H1 (cell line): ENCODE measurements around the gene RAD18. TPM values are rescaled to one million over a fixed set of nuclear protein-coding genes. Genes with fewer than 3 reads are reported as not detected.

Experiments
- CTCF ChIA-PET: fragments of 300-600 bp; sonication (Branson Sonifier 250); formaldehyde crosslinking; loops from one replicate; lab custom pipeline; 2021; ENCODE audit not compliant: partially characterized antibody; lab: Charles Lee
- POLR2A ChIA-PET: fragments of 300-600 bp; sonication (Branson Sonifier 250); formaldehyde crosslinking; loops from one replicate; lab custom pipeline; 2021; ENCODE audit warnings: inconsistent platforms; ENCODE audit not compliant: partially characterized antibody; lab: Charles Lee
- DNase-seq, 2 experiments: peaks; one replicate each; pipeline versions ENCODE4 v3.0.0 to v3.0.0-alpha.2; 2010 to 2022; ENCODE audit warnings: low spot score in 2 of 2, low read depth in 1 of 2, mixed read lengths in 1 of 2
- FAIRE-seq: peaks from 2 replicates; lab custom pipeline; 2011; peaks lifted over from hg19 to GRCh38; lab: Jason Lieb, UNC
- H2AFZ ChIP-seq: 2 replicates; pipeline ENCODE4 v1.8.1; 2012; ENCODE audit warnings: low read length, inconsistent platforms
- H2AK5ac ChIP-seq: 2 replicates; pipeline ENCODE4 v1.6.1; 2013; ENCODE audit warnings: low read depth, low read length
- H2BK120ac ChIP-seq: replicated peaks from 2 replicates; pipeline ENCODE3; 2013; ENCODE audit warnings: low read depth, low read length, inconsistent platforms
- H2BK12ac ChIP-seq: 2 replicates; pipeline ENCODE4 v1.6.1; 2013; ENCODE audit warnings: low read depth, low read length
- H2BK15ac ChIP-seq: 2 replicates; pipeline ENCODE4 v1.6.1; 2013; ENCODE audit warnings: low read length
- H2BK20ac ChIP-seq: 2 replicates; pipeline ENCODE4 v1.6.1; 2013; ENCODE audit warnings: low read length
- H2BK5ac ChIP-seq: 2 replicates; pipeline ENCODE4 v1.6.1; 2013; ENCODE audit warnings: low read depth, low read length
- H3K14ac ChIP-seq: 2 replicates; pipeline ENCODE4 v1.6.1; 2013; ENCODE audit warnings: inconsistent platforms; ENCODE audit not compliant: insufficient read length
- H3K18ac ChIP-seq: 2 replicates; pipeline ENCODE4 v1.6.1; 2013; ENCODE audit warnings: low read length; ENCODE audit errors: extremely low read depth
- H3K23ac ChIP-seq: 2 replicates; pipeline ENCODE4 v1.6.1; 2013; ENCODE audit warnings: inconsistent platforms; ENCODE audit not compliant: insufficient read length
- H3K23me2 ChIP-seq: 2 replicates; pipeline ENCODE4 v1.6.1; 2013; ENCODE audit warnings: low read depth, low read length
- H3K27ac ChIP-seq: 2 replicates; pipeline ENCODE4 v1.6.1; 2011; ENCODE audit warnings: low read depth, low read length, inconsistent platforms
- H3K27me3 ChIP-seq, 4 experiments: replicated peaks in 1 of 4; 1 replicate in 1 of 4; 2 replicates in 3 of 4; pipeline versions ENCODE4 v1.6.1 to v1.8.1; 2011 to 2013; ENCODE audit warnings: low read length in 3 of 4, mild to moderate bottlenecking in 3 of 4, inconsistent platforms in 2 of 4, mixed read lengths in 2 of 4, moderate library complexity in 1 of 4; ENCODE audit not compliant: control insufficient read depth in 3 of 4, insufficient read depth in 3 of 4; ENCODE audit errors: extremely low read depth in 1 of 4
- H3K36me3 ChIP-seq, 4 experiments: 2 replicates each; pipeline versions ENCODE4 v1.6.1 to v1.8.1; 2011 to 2013; ENCODE audit warnings: mild to moderate bottlenecking in 4 of 4, low read length in 3 of 4, moderate library complexity in 2 of 4, control low read depth in 1 of 4, inconsistent platforms in 1 of 4; ENCODE audit not compliant: insufficient read depth in 4 of 4, control insufficient read depth in 2 of 4
- H3K4ac ChIP-seq: replicated peaks from 2 replicates; pipeline ENCODE3; 2013; ENCODE audit warnings: low read length, low read depth, mixed read lengths, inconsistent platforms; ENCODE audit not compliant: insufficient read length
- H3K4me1 ChIP-seq, 4 experiments: replicated peaks in 1 of 4; 1 replicate in 1 of 4; 2 replicates in 3 of 4; pipeline versions ENCODE4 v1.6.1 to v1.8.1; 2011 to 2013; ENCODE audit warnings: low read length in 3 of 4, inconsistent platforms in 2 of 4, mixed read lengths in 1 of 4; ENCODE audit not compliant: insufficient read depth in 4 of 4, control insufficient read depth in 3 of 4
- H3K4me2 ChIP-seq, 2 experiments: 2 replicates each; pipeline versions ENCODE4 v1.6.1 to v1.8.1; 2011 to 2013; ENCODE audit warnings: low read depth in 2 of 2, low read length in 2 of 2, control low read depth in 1 of 2, inconsistent platforms in 1 of 2, mild to moderate bottlenecking in 1 of 2; ENCODE audit not compliant: insufficient read depth in 1 of 2
- H3K4me3 ChIP-seq, 4 experiments: fragments of 200-600, 300-600 bp in 1 of 4; sonication (generic), shearing (Covaris generic), sonication (Bioruptor Twin) in 1 of 4; 2 replicates each; pipeline versions ENCODE4 v1.5.1 to v1.8.1; 2011 to 2016; ENCODE audit warnings: low read length in 4 of 4, low read depth in 3 of 4, control low read depth in 2 of 4, inconsistent platforms in 2 of 4, mild to moderate bottlenecking in 2 of 4, mixed read lengths in 1 of 4, moderate library complexity in 1 of 4; ENCODE audit not compliant: insufficient read depth in 2 of 4; ENCODE audit errors: extremely low read depth in 1 of 4
- H3K56ac ChIP-seq: replicated peaks from 2 replicates; pipeline ENCODE3; 2013; ENCODE audit warnings: low read depth, mild to moderate bottlenecking, mixed read lengths, low read length, inconsistent platforms; ENCODE audit not compliant: insufficient read length
- H3K79me1 ChIP-seq: 2 replicates; pipeline ENCODE4 v1.6.1; 2013; ENCODE audit warnings: low read depth, low read length, control low read depth
- H3K79me2 ChIP-seq, 2 experiments: 2 replicates each; pipeline versions ENCODE4 v1.6.1 to v1.8.1; 2012 to 2013; ENCODE audit warnings: low read length in 2 of 2, mild to moderate bottlenecking in 2 of 2, inconsistent platforms in 1 of 2; ENCODE audit not compliant: insufficient read depth in 2 of 2, control insufficient read depth in 1 of 2
- H3K9ac ChIP-seq, 4 experiments: replicated peaks in 1 of 4; 1 replicate in 1 of 4; 2 replicates in 3 of 4; pipeline versions ENCODE4 v1.6.1 to v1.8.1; 2011 to 2013; ENCODE audit warnings: low read depth in 3 of 4, low read length in 3 of 4, control low read depth in 2 of 4, mild to moderate bottlenecking in 2 of 4, moderate library complexity in 2 of 4, inconsistent platforms in 1 of 4; ENCODE audit errors: extremely low read depth in 1 of 4
- H3K9me3 ChIP-seq, 2 experiments: 2 replicates each; pipeline versions ENCODE4 v1.6.1 to v1.8.1; 2012 to 2013; ENCODE audit warnings: mild to moderate bottlenecking in 2 of 2, moderate library complexity in 2 of 2, control low read depth in 1 of 2, inconsistent platforms in 1 of 2, low read depth in 1 of 2, low read length in 1 of 2, mixed read lengths in 1 of 2; ENCODE audit not compliant: insufficient read depth in 2 of 2
- H4K20me1 ChIP-seq, 2 experiments: replicated peaks in 1 of 2; 2 replicates each; pipeline versions ENCODE3 to v1.8.1; 2011 to 2013; ENCODE audit warnings: inconsistent platforms in 2 of 2, low read length in 2 of 2, mild to moderate bottlenecking in 1 of 2; ENCODE audit not compliant: insufficient read depth in 2 of 2, control insufficient read depth in 1 of 2
- H4K5ac ChIP-seq: 2 replicates; pipeline ENCODE4 v1.6.1; 2013; ENCODE audit warnings: low read length, low read depth, mixed read lengths, inconsistent platforms; ENCODE audit not compliant: insufficient read length
- H4K8ac ChIP-seq: 2 replicates; pipeline ENCODE4 v1.8.0; 2013; ENCODE audit warnings: mild to moderate bottlenecking, moderate library complexity, low read length, inconsistent platforms; ENCODE audit not compliant: insufficient read depth; ENCODE audit errors: extremely low read depth
- H4K91ac ChIP-seq: replicated peaks from 2 replicates; pipeline ENCODE3; 2013; ENCODE audit warnings: low read length, mixed read lengths, inconsistent platforms; ENCODE audit not compliant: insufficient read length
- BACH1 ChIP-seq: IDR thresholded peaks from 2 replicates; pipeline ENCODE4 v1.6.1; 2012; ENCODE audit warnings: low read length, improper control_type of control experiment
- POU5F1 ChIP-seq: IDR thresholded peaks from 2 replicates; pipeline ENCODE4 v1.6.1; 2011; ENCODE audit warnings: low read depth, mild to moderate bottlenecking, low read length, moderate library complexity
- RBBP5 ChIP-seq: IDR thresholded peaks from 2 replicates; pipeline ENCODE4 v1.7.1; 2012; ENCODE audit warnings: low read depth, mild to moderate bottlenecking, inconsistent platforms, low read length, moderate library complexity, borderline replicate concordance
- RFX5 ChIP-seq: IDR thresholded peaks from 2 replicates; pipeline ENCODE4 v1.6.1; 2011; ENCODE audit warnings: low read depth, low read length, improper control_type of control experiment, borderline replicate concordance
- RNF2 ChIP-seq: fragments of 200-900, 300-1000 bp; sonication (generic); IDR thresholded peaks from 2 replicates; pipeline ENCODE4 v1.7.1; 2016; ENCODE audit warnings: borderline replicate concordance, low read depth, mild to moderate bottlenecking, antibody characterized with exemption, low read length; ENCODE audit not compliant: poor library complexity, severe bottlenecking; ENCODE audit errors: missing control alignments
- SIX5 ChIP-seq: IDR thresholded peaks from 2 replicates; pipeline ENCODE4 v1.6.1; 2011; ENCODE audit warnings: mild to moderate bottlenecking, low read depth, low read length
- SUZ12 ChIP-seq: fragments of 200-600 bp; sonication (generic); IDR thresholded peaks from 2 replicates; pipeline ENCODE4 v1.6.1; 2012; ENCODE audit warnings: mild to moderate bottlenecking, inconsistent platforms, low read length, moderate library complexity, mixed read lengths
- YY1 ChIP-seq: IDR thresholded peaks from 2 replicates; pipeline ENCODE4 v1.6.1; 2011; ENCODE audit warnings: low read depth, mild to moderate bottlenecking, low read length
- polyA plus RNA-seq, 7 experiments: library from polyadenylated mRNA; depleted of rRNA in 3 of 7; stranded (reverse) in 5 of 7; unstranded in 2 of 7; fragments of >200 nt in 5 of 7; fragments of 200-250 nt in 2 of 7; gene quantifications; 1 replicate in 5 of 7; 2 replicates in 1 of 7; 4 replicates in 1 of 7; pipeline versions ENCODE4 v1.2.1 to v1.2.3, GENCODE V29; 2011 to 2013; ENCODE audit warnings: missing spikeins in 2 of 7, mixed read lengths in 2 of 7
- total RNA-seq: library from RNA; stranded (reverse); fragmentation: NEBNext Ultra II Directional; extraction: Animal tissue kit (Norgen Biotek cat#: 25700); gene quantifications from 2 replicates; pipeline ENCODE4 v1.2.1, GENCODE V29; 2021
- TF ChIP-seq, protein P1 (sequence below): IDR thresholded peaks from 2 replicates; pipeline ENCODE4 v1.6.1; 2011; ENCODE audit warnings: low read depth, mild to moderate bottlenecking, low read length; ENCODE audit not compliant: insufficient read depth

Gene RAD18
- total and polyA plus RNA-seq, 2 of the 8 experiments (the other 6 are each of a cell fraction or from before 2014, with no cell fraction given): 13.0 to 23.2 TPM

DNA sequence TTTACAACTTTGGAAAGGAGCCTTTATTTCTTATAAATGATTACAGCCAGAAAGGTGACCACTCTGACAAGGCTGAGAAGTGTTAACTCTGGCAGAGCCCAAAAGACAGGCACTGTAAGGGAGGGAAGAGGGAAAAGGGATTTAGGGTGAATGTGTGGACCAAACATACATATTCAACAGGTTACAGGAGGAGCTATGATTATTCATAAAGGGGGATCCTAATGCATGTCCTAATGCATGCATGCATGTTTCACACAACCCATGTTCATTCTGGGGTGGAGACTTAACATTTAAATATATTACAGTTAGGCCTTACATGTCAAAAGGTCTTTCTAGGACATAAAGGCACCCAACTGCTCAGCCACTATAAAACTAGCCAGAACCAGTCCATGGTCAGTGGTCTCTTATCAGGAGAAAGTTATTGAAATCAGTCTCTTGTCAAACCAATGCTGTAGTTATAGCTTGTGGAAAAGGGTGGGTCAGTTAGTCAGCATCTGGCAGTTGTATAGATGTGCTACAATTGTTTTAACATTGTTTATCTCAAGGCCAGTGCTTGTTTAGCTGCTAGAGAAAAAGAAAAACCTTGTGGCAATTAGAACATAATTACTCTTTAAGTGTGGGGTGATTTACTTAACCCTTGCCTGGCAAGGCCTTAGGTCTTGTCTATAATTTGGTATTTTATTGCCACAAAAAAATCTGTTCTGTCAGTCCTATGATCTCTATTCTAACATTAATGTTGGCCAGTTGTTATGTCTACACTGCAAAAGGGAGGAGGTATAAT is 77.5 kb downstream of the RAD18 start:
- Histone ChIP-seq H3K4me1 (peaks cover 0 to 8% (median 4%) of the 10 kb centered on the region in 4 experiments; a peak in 5 of 7 replicates), H3K4ac (no peak overlapping the region), H3K4me2 (no peak overlapping the region), H4K8ac (no peak overlapping the region), H3K79me1 (no peaks in the 10 kb centered on the region), H3K36me3 (peaks cover 0 to 8% (median 4%) of the 10 kb centered on the region in 4 experiments; a peak in 3 of 8 replicates), H3K4me3 (no peak overlapping the region), H2BK120ac (no peak overlapping the region), H2BK12ac (no peak overlapping the region), H3K14ac (no peak overlapping the region), H2BK5ac (no peak overlapping the region), H4K20me1 (peaks cover 0 to 2% of the 10 kb centered on the region in 2 experiments), H4K91ac (no peak overlapping the region), H3K56ac (no peak overlapping the region), H3K18ac (no peak overlapping the region), H2BK15ac (no peak overlapping the region), H3K27me3 (no peaks in the 10 kb centered on the region), H4K5ac (no peak overlapping the region), H3K79me2 (no peaks in the 10 kb centered on the region), H3K9ac (no peak overlapping the region), H2AFZ (no peak overlapping the region), H3K23me2 (no peaks in the 10 kb centered on the region), H3K23ac (no peak overlapping the region), H3K9me3 (no peaks in the 10 kb centered on the region), H2AK5ac (no peak overlapping the region), H3K27ac (no peak overlapping the region), H2BK20ac (no peak overlapping the region)
- FAIRE-seq (no peak), DNase-seq (no peak)
- ChIA-PET POLR2A (interaction anchor here (0.9 kb wide), 1 partner anchor 14 kb away, joined by 3 read pairs; no protein-coding TSS in a partner anchor), CTCF (no interaction called here)
- TF ChIP-seq SUZ12 (no peak), POU5F1 (no peak), BACH1 (no peak), RBBP5 (no peak), RFX5 (no peak), YY1 (no peak), RNF2 (no peak), SIX5 (no peak)
- TF ChIP-seq, protein P1, sequence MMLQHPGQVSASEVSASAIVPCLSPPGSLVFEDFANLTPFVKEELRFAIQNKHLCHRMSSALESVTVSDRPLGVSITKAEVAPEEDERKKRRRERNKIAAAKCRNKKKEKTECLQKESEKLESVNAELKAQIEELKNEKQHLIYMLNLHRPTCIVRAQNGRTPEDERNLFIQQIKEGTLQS: no peak
